GM19455 (cell line): ENCODE data around the gene MICAL2.

Source experiments
- ATAC-seq: cut with Tn5 transposase; IDR thresholded peaks from one replicate; pipeline ENCODE4 v1.9.1; 2021; ENCODE audit not compliant: unreplicated experiment

The MICAL2 gene

DNA sequence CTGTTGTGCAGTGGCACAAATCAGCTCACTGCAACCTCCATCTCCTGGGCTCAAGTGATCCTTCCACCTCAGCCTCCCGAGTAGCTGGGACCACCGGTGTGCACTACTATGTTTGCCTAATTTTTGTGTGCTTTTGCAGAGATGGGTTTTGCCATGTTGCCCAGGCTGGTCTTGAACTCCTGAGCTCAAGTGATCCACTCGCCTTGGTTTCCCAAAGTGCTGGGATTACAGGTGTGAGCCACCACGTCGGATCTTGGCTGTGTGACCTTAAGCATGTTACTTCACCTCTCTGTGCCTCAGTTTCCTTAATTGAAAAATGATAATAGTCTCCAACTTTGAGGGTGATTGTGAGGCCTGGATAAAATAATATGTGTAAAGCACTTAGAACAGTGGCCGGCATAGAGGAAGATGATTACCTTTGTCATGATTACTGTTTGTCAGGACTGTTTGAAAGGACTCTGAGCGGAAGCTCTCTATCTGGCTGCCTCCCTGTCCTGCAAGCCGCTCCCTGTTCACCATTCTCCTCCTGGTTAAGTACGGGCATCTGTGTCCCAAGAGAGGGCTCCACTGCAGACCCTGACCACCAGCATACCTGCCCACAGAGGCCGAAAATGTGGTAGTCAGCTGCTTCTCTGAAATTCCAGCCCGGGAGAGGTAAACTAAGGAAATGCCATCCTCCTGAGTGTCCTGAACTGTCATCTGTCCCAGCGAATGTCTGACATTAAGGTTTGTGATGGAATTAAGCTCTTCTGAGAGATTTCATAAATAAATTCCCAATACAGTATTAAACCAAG is 73.6 kb downstream of the MICAL2 start:
- ATAC-seq, result no peak

DNA sequence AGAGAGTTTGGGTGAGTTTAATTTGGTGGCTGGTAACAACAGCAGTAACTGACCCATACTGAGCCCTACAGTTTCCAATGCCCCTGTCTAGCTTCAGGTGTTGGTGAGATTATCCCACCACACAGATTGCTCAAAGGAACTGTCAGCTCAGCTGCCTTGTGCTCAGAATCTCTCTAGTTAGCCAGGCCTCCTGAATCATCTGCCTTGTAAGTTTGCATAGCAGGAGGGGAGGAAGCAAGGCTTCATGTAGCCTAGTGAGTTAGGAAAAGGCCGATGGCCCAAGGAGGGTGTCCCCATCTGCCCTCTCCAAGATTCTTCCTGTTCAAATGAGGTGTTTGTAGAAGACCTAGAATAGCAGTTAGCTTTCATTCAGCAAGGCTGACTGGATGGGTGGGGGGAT is 74.3 kb downstream of the MICAL2 start:
- ATAC-seq, result no peak

DNA sequence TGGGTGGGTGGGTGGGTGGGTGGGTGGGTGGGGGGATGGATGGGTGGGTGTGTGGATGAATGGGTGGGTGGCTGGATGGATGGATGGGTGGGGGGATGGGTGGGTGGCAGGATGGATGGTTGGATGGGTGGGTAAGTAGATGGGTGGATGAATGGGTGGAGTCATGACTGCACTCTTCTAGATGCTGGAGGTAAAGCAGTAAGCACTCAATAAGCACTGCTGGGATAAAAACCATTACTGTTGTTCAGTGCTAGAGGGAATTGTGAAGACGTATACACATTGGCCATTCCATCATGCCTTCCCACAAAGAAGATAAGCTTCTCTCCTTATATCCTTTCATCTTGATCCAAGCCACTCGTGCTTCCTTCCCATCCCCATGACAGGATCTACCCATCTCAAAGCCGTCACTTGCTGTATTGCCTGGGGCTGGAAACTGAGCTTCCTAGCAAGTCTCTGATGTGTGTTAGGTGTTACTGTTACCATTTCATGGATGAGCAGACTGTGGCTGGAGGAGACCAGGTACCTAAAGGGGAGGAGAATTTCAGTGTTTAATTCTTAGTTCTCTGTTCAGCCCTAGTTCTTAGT is 74.8 kb downstream of the MICAL2 start:
- ATAC-seq, result no peak

DNA sequence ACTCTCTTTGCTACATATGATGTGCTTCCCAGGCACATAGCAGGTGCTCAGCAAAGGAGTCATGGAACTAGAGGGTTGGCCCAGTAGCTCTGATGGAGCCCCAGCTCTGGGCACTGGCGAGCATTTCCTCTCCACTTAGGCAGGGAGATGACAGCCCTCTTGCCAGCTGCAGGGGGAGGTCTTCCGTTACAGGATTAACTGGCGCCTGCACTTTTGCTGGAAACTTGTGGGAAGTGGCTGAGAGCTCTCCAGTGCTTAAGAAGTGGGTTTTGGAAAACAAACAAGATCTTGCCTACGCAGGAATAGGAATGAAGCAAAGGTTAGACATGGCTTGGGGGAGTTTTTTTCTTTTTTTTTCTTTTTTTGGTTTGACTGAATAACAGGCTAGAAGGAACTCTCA is 75.5 kb downstream of the MICAL2 start:
- no peak for ATAC-seq

DNA sequence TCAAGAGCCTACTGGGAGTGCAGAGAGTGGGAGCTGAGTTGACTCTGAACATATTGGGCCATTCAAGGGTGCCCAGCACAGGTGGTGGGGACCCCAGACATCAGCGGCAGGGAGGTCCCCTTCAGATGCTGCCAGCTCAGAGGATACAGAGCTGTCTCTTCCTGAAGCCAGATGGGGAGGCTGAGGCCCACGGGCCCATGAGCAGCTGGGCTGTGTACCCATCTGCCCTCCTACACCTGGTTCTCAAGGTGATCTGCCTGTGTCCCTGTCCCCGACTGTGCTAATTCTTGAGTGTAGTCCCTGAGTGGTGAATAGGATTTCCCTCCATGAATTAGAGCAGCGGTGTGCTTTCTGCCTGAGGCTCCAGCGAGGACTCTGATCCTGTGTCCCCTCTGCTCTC is 76.3 kb downstream of the MICAL2 start:
- no peak for ATAC-seq

DNA sequence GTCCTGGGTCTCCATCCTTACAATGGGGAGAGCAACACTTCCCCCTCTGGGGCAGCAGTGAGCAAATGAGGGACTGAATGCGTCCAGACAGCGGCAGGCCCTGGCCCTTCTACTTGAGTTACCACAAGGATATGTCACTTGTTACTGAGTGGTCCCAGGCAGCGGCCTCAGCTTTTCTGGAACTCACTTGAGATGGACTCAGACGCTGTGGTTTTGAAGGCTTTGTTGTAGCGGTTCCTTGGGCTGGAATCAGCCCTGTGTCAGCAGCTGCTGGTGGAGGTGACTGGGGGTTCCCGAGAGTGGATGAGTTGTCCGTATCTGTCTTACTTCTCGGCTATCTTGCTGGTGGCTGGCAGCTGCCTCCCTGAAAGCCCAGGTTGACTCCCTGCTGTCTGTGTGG is 77.0 kb downstream of the MICAL2 start:
- ATAC-seq, result no peak

DNA sequence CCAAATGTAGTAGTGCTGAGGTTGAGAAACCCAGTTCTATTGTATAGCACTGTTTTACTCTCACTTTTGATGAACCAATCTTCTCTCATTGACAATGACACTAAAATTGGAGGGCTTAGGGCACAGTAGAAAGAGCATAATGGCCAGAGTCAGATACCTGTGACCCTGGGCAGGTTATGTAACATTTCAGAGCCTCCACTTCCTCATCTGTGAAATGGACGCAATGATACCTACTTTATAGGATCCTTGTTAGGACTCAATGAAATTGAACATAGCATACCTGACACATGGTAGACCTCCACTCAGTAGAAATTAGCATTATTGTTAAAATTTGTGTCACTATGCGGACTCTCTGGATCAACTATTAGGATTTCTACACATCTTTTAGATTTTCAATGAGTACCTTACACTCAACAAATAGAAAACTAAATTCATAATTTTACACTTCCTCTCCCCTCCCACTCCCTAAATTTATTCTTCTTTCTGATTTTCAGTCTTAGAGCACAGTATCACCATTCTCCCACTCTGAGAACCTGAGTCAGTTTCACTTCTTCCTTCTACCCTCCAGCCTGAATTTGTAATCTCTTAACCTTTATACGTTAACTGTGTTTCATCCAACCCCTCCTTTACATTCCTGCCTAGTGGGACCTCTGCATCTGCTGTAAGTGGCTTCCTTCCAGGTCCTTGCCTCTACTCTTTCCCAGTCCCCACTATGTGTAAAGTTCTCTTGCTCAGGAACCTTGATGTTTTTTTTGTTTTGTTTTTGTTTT is 78.3 kb downstream of the MICAL2 start:
- ATAC-seq, result peak; percentile 68

DNA sequence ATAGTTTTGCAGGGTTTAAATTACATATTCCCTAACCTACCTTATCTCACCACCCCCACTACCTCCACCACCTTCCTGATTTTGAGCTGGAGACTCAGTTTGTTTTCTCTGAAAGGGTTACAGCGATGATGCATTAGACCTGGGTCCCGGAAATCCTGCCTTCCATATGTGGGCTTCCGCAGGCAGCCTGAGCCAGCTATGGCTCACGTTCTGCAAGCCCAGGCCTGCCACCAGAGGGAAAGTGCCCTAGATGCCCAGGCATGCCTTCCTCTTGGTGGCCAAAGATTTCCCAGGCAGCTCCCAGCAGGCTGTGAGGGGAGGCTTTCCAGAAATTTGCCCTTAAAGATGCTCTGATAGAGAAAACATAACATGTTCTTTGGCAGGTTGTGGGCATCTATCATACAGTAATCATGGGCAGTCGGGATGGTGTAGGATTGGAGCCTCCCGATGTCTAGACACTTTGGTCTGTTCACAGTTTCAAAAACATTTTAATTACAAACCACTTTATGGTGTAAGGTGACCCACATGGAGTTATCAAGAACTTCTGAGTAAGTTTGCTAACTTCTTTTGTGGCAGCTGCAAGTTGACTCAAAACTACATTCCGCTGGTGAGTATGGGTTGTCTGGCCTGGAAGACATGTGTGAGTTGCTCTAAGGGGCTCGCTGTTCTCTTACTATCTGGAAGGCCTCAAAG is 79.3 kb downstream of the MICAL2 start:
- ATAC-seq, result no peak

DNA sequence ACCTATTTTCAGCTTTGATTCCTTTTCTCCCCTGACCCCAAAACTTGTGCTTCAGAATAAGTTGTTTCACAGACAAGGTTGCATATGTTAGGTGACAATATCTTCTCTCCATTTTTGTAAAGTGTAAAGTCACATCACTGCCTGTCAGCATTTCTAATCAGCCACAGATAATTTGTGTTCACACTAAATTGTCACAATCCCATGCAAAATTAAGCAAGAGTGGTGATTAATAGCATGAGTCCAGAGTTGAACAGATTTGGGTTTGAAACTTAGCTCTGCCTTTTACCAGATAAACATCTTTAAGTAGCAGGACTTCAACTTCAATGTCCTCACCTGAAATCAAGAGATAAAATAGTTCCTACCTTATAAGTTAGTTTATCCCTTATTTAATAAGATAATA is 80.1 kb downstream of the MICAL2 start:
- ATAC-seq, result no peak

DNA sequence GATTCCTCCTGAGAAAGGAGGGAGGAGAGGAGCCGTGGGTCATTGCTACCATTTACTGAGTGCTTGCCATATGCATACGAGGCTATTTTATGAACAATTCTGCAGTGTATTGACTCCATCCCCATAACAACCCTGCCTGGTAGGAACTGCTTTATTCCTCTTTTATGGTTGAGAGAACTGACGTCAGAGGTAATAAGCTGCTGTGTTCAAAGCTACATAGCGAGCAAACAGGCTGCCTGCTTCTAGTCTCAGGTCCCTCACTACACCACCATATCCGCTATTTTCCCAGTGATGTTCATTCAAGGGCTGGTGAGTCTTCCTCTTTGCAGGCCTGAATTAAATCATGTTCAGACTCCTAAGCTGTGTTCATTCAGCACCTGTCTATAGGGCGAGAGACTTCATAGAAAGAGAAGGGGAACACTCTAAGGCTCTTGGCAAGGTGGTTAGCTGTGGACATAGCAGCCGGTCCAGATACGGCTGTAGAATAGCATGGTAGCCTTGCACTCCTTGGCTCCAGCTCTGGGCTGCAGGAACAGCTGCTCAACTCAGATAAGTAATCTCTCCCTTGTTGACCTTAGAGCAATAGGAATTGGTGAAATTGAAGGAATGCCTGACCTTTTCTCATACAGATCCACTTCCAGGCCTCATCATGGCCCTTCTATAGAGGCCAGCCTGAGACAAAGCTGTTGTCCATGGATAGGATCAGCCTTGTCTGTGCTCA is 82.6 kb downstream of the MICAL2 start:
- ATAC-seq, result no peak

DNA sequence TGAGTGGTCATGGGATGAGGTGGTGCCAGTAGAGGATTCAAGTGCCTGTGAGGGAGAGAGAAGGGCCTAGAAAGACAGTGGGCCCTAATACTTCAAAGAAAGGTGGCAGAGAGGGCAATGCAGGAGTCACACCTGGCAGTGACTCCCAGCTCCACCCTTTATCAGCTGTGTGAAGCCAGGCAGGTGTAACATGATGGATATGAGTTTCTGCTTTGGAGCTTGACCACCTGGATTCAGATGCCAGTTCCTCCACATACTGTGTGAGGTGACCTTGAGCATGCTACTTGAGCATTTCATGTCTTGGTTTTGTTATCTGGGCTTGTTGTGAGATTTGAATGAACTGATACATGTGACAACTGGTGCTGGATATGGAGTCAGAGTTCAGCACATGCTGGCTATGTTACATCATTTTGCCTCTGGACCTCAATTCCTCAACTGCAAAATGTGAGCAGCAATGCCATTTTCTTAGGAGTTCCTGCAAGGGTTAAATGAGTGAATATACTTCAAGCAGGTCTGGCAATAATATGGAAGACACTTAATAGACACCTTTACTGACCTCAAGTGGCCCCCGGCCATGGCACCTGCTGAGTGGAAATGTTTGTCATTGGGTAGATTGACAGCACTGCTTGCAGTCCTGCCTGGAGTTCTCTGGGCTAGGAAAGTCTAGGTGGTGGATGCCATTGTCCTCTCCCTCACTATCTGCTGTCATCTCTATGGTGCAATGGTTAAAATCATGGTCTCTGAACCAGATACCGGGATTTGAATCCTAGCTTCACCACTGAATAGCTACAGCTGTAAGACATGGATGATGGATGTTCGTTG is 83.3 kb downstream of the MICAL2 start:
- ATAC-seq, result no peak

DNA sequence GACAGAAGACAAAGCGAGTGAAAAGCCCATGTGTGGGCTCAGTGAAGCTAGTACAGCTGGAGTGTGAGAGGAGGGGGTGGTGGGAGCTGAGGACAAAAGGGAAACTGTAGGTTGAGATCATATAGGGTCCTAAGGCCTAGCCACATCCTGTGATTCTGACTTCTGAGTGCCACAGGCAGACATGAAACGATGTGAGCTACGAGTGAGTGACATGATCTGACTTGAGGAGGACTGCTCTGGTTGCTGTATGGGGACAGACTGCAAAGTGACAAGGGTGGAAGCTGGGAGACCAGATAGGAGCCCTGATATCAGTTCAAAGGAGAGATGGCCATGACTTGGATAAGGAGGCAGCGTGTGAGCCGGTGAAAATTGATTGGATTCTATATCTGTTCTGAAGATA is 85.4 kb downstream of the MICAL2 start:
- peak; percentile 72 for ATAC-seq

DNA sequence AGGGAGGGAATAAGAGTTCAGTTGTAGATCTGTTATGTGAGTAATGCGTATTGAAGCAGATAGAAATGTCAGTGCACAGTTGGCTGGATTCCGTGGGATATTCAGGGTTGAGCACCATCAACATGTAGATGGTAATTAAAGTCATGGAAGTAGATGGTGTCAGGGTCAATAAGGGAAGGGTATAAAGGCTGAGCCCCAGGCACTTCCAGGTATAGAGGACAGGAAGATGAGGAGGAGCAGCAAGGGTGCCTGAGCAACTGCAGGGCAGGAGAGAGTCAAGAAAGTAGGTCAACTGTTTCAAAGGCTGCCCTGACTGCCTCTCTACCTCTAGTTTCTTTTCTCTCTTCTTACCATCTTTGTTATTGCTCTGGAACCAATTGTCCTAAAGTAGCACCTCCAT is 85.9 kb downstream of the MICAL2 start:
- ATAC-seq, result no peak

DNA sequence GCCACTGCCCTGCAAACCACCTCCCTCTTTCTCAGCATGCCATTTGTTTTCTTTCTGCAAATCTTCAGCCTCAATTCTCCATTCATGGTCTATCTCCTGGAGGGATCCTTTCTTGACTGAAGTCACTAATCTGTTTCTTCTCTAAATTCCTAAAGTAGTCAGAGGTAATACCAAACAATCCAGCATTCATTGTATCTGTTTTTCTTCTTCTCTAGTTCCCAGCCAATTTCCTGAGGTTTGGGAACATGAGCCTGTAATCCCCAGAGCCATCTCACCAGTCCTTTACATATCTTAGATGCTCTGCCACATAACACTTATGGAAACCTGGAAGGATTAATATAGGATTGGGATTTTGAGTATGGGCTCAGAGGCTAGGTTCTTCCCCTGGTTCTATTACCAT is 86.5 kb downstream of the MICAL2 start:
- ATAC-seq, result no peak

DNA sequence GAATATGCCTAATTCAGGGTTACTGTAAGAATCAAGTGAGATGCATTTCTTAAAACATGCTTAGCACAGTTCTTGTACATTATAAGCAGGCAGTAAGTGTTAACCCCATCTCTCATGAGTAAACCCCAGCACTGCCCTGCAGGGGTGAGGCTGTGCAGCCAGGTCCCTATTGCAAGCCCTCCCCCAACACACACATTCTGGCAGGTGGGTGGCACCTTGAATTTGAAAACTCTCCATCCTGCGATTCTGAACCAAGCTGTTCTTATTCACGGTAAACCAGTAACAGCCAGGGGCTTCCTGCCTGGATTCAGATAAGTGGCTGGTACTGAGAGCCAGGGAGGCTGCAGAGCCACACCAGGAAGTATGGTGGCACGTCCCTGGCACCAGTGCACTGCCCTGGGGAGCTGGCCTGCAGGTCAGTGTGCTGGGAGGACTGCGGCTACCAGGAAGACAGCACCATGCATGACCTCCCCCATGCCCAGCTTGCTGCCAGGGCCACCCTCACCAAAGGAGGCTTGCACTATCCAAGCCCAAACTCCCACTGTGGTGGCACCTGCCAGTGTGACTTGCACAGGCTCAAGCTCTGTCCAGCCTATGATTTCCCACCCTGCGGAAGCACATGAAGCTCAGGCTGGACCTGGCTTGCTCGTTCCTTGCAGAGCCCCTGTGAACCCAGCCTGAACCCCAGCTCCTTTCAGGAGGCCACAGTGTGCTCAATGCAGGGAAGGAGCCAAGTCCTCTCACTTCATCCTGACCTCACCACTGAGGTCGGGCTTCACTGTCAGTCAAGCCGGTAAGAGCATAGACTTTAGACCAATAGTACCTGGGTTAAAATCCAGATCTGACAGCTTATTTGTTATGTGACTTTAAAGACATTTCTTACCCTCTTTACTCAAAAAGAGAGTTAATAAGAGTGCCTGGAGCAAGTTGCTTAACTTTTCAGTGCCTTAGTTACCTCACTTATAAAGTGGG is 88.1 kb downstream of the MICAL2 start:
- no peak for ATAC-seq

DNA sequence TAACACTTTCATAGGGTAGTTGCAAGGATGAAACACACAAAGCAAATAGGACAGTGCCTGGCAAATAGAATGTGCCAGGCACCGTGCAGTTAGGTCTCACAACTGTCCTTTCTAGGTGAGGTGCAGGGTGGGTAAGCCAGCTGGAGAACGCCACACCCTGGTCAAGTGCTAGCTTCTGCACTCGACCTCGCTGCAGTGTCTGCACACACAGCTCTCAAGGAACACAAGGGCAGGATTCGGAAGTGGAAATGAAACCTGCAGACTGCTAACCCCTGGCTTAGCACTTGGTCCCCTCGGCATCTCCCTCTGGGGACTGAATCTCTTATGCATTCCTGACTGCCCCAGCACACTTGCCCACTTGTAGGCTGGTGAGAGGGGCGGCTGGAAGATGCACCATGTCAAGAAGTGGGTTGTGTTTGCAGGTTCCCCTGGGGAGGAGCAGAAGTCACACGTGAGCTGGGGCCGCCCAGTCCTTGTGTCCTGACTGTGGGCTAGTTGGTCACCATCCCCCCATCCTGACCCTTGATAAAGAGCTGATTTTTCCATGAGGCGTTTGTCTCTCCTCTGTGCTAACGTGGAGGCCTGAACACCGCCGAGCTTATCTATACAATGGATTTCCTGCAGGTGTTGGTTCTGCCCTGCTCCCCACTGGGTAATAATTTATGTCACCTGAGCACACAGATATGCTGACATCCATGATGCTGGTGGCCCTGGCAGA is 89.0 kb downstream of the MICAL2 start:
- no peak for ATAC-seq

DNA sequence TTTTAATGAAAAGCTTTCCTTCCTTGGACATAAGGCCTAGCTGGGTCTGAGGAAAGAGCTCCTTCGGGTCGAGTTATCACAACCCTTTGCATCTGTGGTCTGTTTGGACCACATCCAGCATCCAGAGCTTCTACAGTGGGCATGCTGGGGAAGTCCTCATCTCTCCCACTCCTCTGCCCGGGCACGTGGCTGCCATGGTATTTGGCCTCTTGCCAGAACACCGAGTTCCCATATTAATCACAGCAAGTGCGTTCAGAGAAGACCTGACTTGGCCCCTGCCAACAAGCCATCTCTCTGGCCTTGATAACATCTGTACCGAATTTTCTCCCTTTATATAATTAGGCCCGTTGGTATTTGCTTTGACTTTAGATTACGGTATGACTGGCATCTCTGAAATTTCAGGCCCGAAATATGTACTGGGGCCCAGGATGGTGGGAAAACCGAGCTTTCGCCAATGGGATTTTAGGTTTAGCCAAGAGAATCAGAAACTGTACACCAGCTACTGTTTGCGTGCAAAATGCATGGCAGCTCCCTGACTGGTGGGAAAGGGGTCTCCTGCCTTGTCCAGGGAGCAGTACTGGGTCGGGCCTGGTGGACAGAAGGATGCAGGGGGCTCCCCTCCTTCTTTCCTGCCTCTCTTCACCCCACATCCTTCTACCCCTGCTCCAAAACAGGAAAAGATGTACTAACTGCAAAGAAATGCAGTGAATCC is 90.0 kb downstream of the MICAL2 start:
- no peak for ATAC-seq
